HUES64 (cell line): ENCODE measurements around the gene SLC5A11.

Experiments used
- H3K27ac ChIP-seq: 2 replicates; pipeline ENCODE4 v1.7.0; 2013; ENCODE audit warnings: low read depth, low read length, inconsistent platforms
- H3K27me3 ChIP-seq: 2 replicates; pipeline ENCODE4 v1.6.1; 2013; ENCODE audit warnings: mild to moderate bottlenecking, low read length; ENCODE audit not compliant: insufficient read depth
- H3K36me3 ChIP-seq: 2 replicates; pipeline ENCODE4 v1.6.1; 2013; ENCODE audit warnings: mild to moderate bottlenecking, low read length; ENCODE audit not compliant: insufficient read depth
- H3K4me1 ChIP-seq: 2 replicates; pipeline ENCODE4 v1.6.1; 2013; ENCODE audit warnings: mild to moderate bottlenecking, low read length, moderate library complexity; ENCODE audit not compliant: insufficient read depth
- H3K4me3 ChIP-seq: 2 replicates; pipeline ENCODE4 v1.5.1; 2013; ENCODE audit warnings: mild to moderate bottlenecking, low read length, moderate library complexity
- H3K9ac ChIP-seq: 2 replicates; pipeline ENCODE4 v1.6.1; 2013; ENCODE audit warnings: mild to moderate bottlenecking, low read depth, low read length
- H3K9me3 ChIP-seq: 2 replicates; pipeline ENCODE4 v1.6.1; 2013; ENCODE audit warnings: low read depth, low read length; ENCODE audit not compliant: insufficient read depth
- WGBS: fragments of 150-250, 120-280 bp; methylation state at CpG from one replicate; pipeline ENCODE4 v1.1.7; 2013; ENCODE audit warnings: missing lambda C conversion rate; 5-methylcytosine and 5-hydroxymethylcytosine counted together

Gene SLC5A11

GRCh38 chr16:24946155-24946554, 100.4 kb downstream of the SLC5A11 start:
- H3K27ac ChIP-seq: no peak overlapping the region
- no peaks in the 10 kb centered on the region for H3K4me1 ChIP-seq
- no peak overlapping the region for H3K9ac ChIP-seq
- 94% methylated on average over 6 of the region's 6 CpGs for WGBS
- H3K27me3 ChIP-seq: no peaks in the 10 kb centered on the region
- H3K4me3 ChIP-seq: no peak overlapping the region
- no peaks in the 10 kb centered on the region for H3K9me3 ChIP-seq
- peaks cover 87% of the 10 kb centered on the region for H3K36me3 ChIP-seq

GRCh38 chr16:24950275-24950674, 104.5 kb downstream of the SLC5A11 start:
- H3K9ac ChIP-seq: no peak overlapping the region
- no peaks in the 10 kb centered on the region for H3K9me3 ChIP-seq
- H3K36me3 ChIP-seq: peaks cover 97% of the 10 kb centered on the region
- no peak overlapping the region for H3K4me3 ChIP-seq
- H3K4me1 ChIP-seq: no peaks in the 10 kb centered on the region
- H3K27ac ChIP-seq: no peak overlapping the region
- 97% methylated on average over 5 of the region's 5 CpGs for WGBS
- H3K27me3 ChIP-seq: no peaks in the 10 kb centered on the region

GRCh38 chr16:24953306-24953705, 107.5 kb downstream of the SLC5A11 start:
- Histone ChIP-seq H3K9ac (no peak overlapping the region), H3K4me1 (no peaks in the 10 kb centered on the region), H3K27ac (no peak overlapping the region), H3K36me3 (peaks cover 96% of the 10 kb centered on the region), H3K9me3 (no peaks in the 10 kb centered on the region), H3K27me3 (no peaks in the 10 kb centered on the region), H3K4me3 (no peak overlapping the region)
- WGBS: 97% methylated on average over 6 of the region's 6 CpGs

GRCh38 chr16:24953721-24954120, 108.0 kb downstream of the SLC5A11 start:
- no peak overlapping the region for H3K27ac ChIP-seq
- 98% methylated on average over 4 of the region's 5 CpGs for WGBS
- H3K27me3 ChIP-seq: no peaks in the 10 kb centered on the region
- no peak overlapping the region for H3K9ac ChIP-seq
- no peaks in the 10 kb centered on the region for H3K9me3 ChIP-seq
- H3K4me3 ChIP-seq: no peak overlapping the region
- peaks cover 96% of the 10 kb centered on the region for H3K36me3 ChIP-seq
- H3K4me1 ChIP-seq: no peaks in the 10 kb centered on the region

- no peak overlapping the region for H3K4me3 ChIP-seq
- H3K36me3 ChIP-seq: peaks cover 96% of the 10 kb centered on the region
- no peak overlapping the region for H3K27ac ChIP-seq
- H3K9me3 ChIP-seq: no peaks in the 10 kb centered on the region
- H3K9ac ChIP-seq: no peak overlapping the region
- 95% methylated on average over 4 of the region's 4 CpGs for WGBS
- no peaks in the 10 kb centered on the region for H3K27me3 ChIP-seq
- H3K4me1 ChIP-seq: no peaks in the 10 kb centered on the region
Measured at GRCh38 chr16:24954137-24954536, 108.4 kb downstream of the SLC5A11 start.

GRCh38 chr16:24955975-24956731, 110.4 kb downstream of the SLC5A11 start:
- Histone ChIP-seq H3K4me1 (no peaks in the 10 kb centered on the region), H3K4me3 (no peak overlapping the region), H3K27me3 (no peaks in the 10 kb centered on the region), H3K9me3 (no peaks in the 10 kb centered on the region), H3K9ac (no peak overlapping the region), H3K36me3 (peaks cover 91% of the 10 kb centered on the region), H3K27ac (no peak overlapping the region)
- WGBS: 91% methylated on average over 11 of the region's 11 CpGs

GRCh38 chr16:24957887-24958286, 112.1 kb downstream of the SLC5A11 start:
- Histone ChIP-seq H3K9ac (no peak overlapping the region), H3K27ac (no peak overlapping the region), H3K9me3 (peaks cover 9% of the 10 kb centered on the region), H3K4me3 (no peak overlapping the region), H3K27me3 (no peaks in the 10 kb centered on the region), H3K36me3 (peaks cover 91% of the 10 kb centered on the region), H3K4me1 (no peaks in the 10 kb centered on the region)
- 94% methylated on average over 4 of the region's 6 CpGs for WGBS
